HK-2 (cell line): Measurements from ENCODE around the gene LINGO4.

Source experiments
- DNase-seq: peaks from one replicate; pipeline ENCODE4 v3.0.0-alpha.2; 2018; ENCODE audit not compliant: unreplicated experiment

Gene LINGO4

GRCh38 chr1:151833172-151833900, 28.1 kb upstream of the LINGO4 start:
- DNase-seq = no peak

GRCh38 chr1:151832318-151832980, 27.2 kb upstream of the LINGO4 start:
- DNase-seq = peak; percentile 39

GRCh38 chr1:151831605-151832004, 26.4 kb upstream of the LINGO4 start, which contains the start of gene RORC:
Gene RORC, minus strand, starts transcription at chr1:151831802. Its CDS starts 38 bp downstream, at chr1:151831764.
- DNase-seq = no peak

- no peak for DNase-seq
Observed at GRCh38 chr1:151831256-151831591, 26.0 kb upstream of the LINGO4 start.

GRCh38 chr1:151830055-151830454, 24.8 kb upstream of the LINGO4 start:
- DNase-seq = no peak

GRCh38 chr1:151829352-151830046, 24.3 kb upstream of the LINGO4 start:
- no peak for DNase-seq

- DNase-seq = peak; percentile 37
Observed at GRCh38 chr1:151828921-151829320, 23.7 kb upstream of the LINGO4 start.

GRCh38 chr1:151827853-151828252, 22.6 kb upstream of the LINGO4 start:
- DNase-seq = no peak

GRCh38 chr1:151825751-151826660, 20.8 kb upstream of the LINGO4 start:
- DNase-seq = no peak

- DNase-seq = no peak
Observed at GRCh38 chr1:151825204-151825603, 20.0 kb upstream of the LINGO4 start.

- DNase-seq = no peak
Observed at GRCh38 chr1:151823175-151823574, 18.0 kb upstream of the LINGO4 start.

GRCh38 chr1:151822404-151822803, 17.2 kb upstream of the LINGO4 start:
- no peak for DNase-seq

- no peak for DNase-seq
Observed at GRCh38 chr1:151820940-151821339, 15.7 kb upstream of the LINGO4 start.

GRCh38 chr1:151819976-151820623, 14.9 kb upstream of the LINGO4 start:
- DNase-seq = no peak

GRCh38 chr1:151819227-151819835, 14.1 kb upstream of the LINGO4 start:
- no peak for DNase-seq

GRCh38 chr1:151817353-151817730, 12.1 kb upstream of the LINGO4 start:
- DNase-seq = no peak

- DNase-seq = no peak
Observed at GRCh38 chr1:151816548-151817352, 11.5 kb upstream of the LINGO4 start.

GRCh38 chr1:151815716-151816327, 10.6 kb upstream of the LINGO4 start:
- DNase-seq = no peak

GRCh38 chr1:151814971-151815545, 9.8 kb upstream of the LINGO4 start:
- DNase-seq = no peak
